MM.1S (cell line): ENCODE measurements around the gene MAST3.

Source experiments
- DNase-seq: peaks from one replicate; pipeline ENCODE4 v3.0.0-alpha.2; 2015
- H2AFZ ChIP-seq: fragments of 300-600 bp; sonication (generic); 2 replicates; pipeline ENCODE4 v1.6.0; 2016; ENCODE audit warnings: antibody characterized with exemption, low read length
- H3F3A ChIP-seq: fragments of 300-600 bp; sonication (generic); 2 replicates; pipeline ENCODE4 v1.6.1; 2016; ENCODE audit warnings: mild to moderate bottlenecking, antibody characterized with exemption, low read length, moderate library complexity, mixed read lengths; ENCODE audit not compliant: insufficient read depth
- H3K27ac ChIP-seq: fragments of 300-600 bp; sonication (generic); 2 replicates; pipeline ENCODE4 v1.5.1; 2016; ENCODE audit warnings: mild to moderate bottlenecking, low read length
- H3K27me3 ChIP-seq: fragments of 300-600 bp; sonication (generic); replicated peaks from 2 replicates; pipeline ENCODE4 v1.6.0; 2016; ENCODE audit warnings: low read length; ENCODE audit not compliant: insufficient read depth
- H3K36me3 ChIP-seq: fragments of 300-600 bp; sonication (generic); replicated peaks from 2 replicates; pipeline ENCODE4 v1.6.1; 2016; ENCODE audit warnings: mild to moderate bottlenecking, low read length, mixed read lengths; ENCODE audit not compliant: insufficient read depth
- H3K4me1 ChIP-seq: fragments of 300-600 bp; sonication (generic); 2 replicates; pipeline ENCODE4 v1.6.1; 2016; ENCODE audit warnings: low read length, mixed read lengths
- H3K4me2 ChIP-seq: fragments of 300-600 bp; sonication (generic); 2 replicates; pipeline ENCODE4 v1.6.0; 2016; ENCODE audit warnings: low read depth, low read length
- H3K4me3 ChIP-seq: fragments of 300-600 bp; sonication (generic); 2 replicates; pipeline ENCODE4 v1.5.1; 2016; ENCODE audit warnings: low read length, mixed read lengths
- H3K79me2 ChIP-seq: fragments of 300-600 bp; sonication (generic); 2 replicates; pipeline ENCODE4 v1.6.1; 2016; ENCODE audit warnings: mixed run types, low read length, mixed read lengths
- H3K9ac ChIP-seq: fragments of 300-600 bp; sonication (generic); 2 replicates; pipeline ENCODE4 v1.6.1; 2016; ENCODE audit warnings: low read length, mixed read lengths
- H3K9me2 ChIP-seq: fragments of 300-600 bp; sonication (generic); replicated peaks from 2 replicates; pipeline ENCODE4 v1.6.1; 2016; ENCODE audit warnings: mild to moderate bottlenecking, low read length, mixed read lengths; ENCODE audit not compliant: insufficient read depth
- H3K9me3 ChIP-seq: fragments of 300-600 bp; sonication (generic); replicated peaks from 2 replicates; pipeline ENCODE4 v1.6.1; 2016; ENCODE audit warnings: mild to moderate bottlenecking, low read length, mixed read lengths; ENCODE audit not compliant: insufficient read depth
- H4K20me1 ChIP-seq: fragments of 300-600 bp; sonication (generic); 2 replicates; pipeline ENCODE4 v1.6.1; 2016; ENCODE audit warnings: mild to moderate bottlenecking, low read length, moderate library complexity, mixed read lengths; ENCODE audit not compliant: insufficient read depth
- CTCF ChIP-seq: fragments of 300-600 bp; sonication (generic); IDR thresholded peaks from 2 replicates; pipeline ENCODE4 v1.5.1; 2016; ENCODE audit warnings: antibody characterized with exemption, low read length, mixed read lengths
- EZH2 ChIP-seq: fragments of 300-600 bp; sonication (generic); optimal IDR thresholded peaks from 2 replicates; pipeline ENCODE3; 2017; ENCODE audit warnings: low read depth, mild to moderate bottlenecking, antibody characterized with exemption, low read length, mixed read lengths
- EZH2phosphoT487 ChIP-seq: fragments of 300-600 bp; sonication (generic); IDR thresholded peaks from 2 replicates; pipeline ENCODE4 v1.6.1; 2018; ENCODE audit warnings: antibody characterized with exemption, low read length

The MAST3 gene

GRCh38 chr19:18093439-18094161 is 4.0 kb upstream of the MAST3 start:
- no peaks in the 10 kb centered on the region for H3K36me3 ChIP-seq
- H3K9me3 ChIP-seq: no peaks in the 10 kb centered on the region
- peaks cover 8% of the 10 kb centered on the region for H3K4me1 ChIP-seq
- no peak overlapping the region for H3K4me3 ChIP-seq
- H3K27me3 ChIP-seq: peaks cover 10% of the 10 kb centered on the region; the same call in 1 of the 2 replicates
- no peaks in the 10 kb centered on the region for H3K9me2 ChIP-seq
- no peak for TF ChIP-seq EZH2
- TF ChIP-seq EZH2phosphoT487: no peak
- no peak for TF ChIP-seq CTCF
- no peak overlapping the region for H3K4me2 ChIP-seq
- DNase-seq: no peak
- no peak overlapping the region for H3K27ac ChIP-seq
- no peaks in the 10 kb centered on the region for H3K79me2 ChIP-seq
- no peak overlapping the region for H2AFZ ChIP-seq
- no peaks in the 10 kb centered on the region for H4K20me1 ChIP-seq
- peaks cover 1% of the 10 kb centered on the region for H3F3A ChIP-seq
- no peak overlapping the region for H3K9ac ChIP-seq

- DNase-seq: no peak
- H3K9me2 ChIP-seq: no peaks in the 10 kb centered on the region
- peaks cover 5% of the 10 kb centered on the region for H3F3A ChIP-seq
- H3K9ac ChIP-seq: no peak overlapping the region
- H3K36me3 ChIP-seq: no peaks in the 10 kb centered on the region
- H3K4me2 ChIP-seq: no peak overlapping the region
- no peaks in the 10 kb centered on the region for H3K9me3 ChIP-seq
- H3K79me2 ChIP-seq: no peaks in the 10 kb centered on the region
- H2AFZ ChIP-seq: no peak overlapping the region
- H3K4me3 ChIP-seq: no peak overlapping the region
- peaks cover 13% of the 10 kb centered on the region for H3K4me1 ChIP-seq
- H3K27me3 ChIP-seq: peaks cover 20% of the 10 kb centered on the region
- H4K20me1 ChIP-seq: no peaks in the 10 kb centered on the region
- TF ChIP-seq CTCF (no peak), EZH2 (no peak), EZH2phosphoT487 (no peak)
- H3K27ac ChIP-seq: no peak overlapping the region
Measured at GRCh38 chr19:18096258-18096657, 1.3 kb upstream of the MAST3 start.

- Histone ChIP-seq H3K4me3 (peak overlapping the region; percentile 60), H3K36me3 (no peaks in the 10 kb centered on the region), H3K79me2 (no peaks in the 10 kb centered on the region), H3K9me3 (no peaks in the 10 kb centered on the region), H4K20me1 (no peaks in the 10 kb centered on the region), H3K27me3 (peaks cover 20% of the 10 kb centered on the region), H3K4me2 (peak overlapping the region; percentile 97), H3K27ac (no peak overlapping the region), H3K9me2 (no peaks in the 10 kb centered on the region), H2AFZ (peak overlapping the region; percentile 72), H3K9ac (peak overlapping the region; percentile 36; the same call in 1 of the 2 replicates), H3K4me1 (peaks cover 13% of the 10 kb centered on the region), H3F3A (peaks cover 5% of the 10 kb centered on the region)
- DNase-seq: no peak
- TF ChIP-seq EZH2phosphoT487 (no peak), EZH2 (peak; percentile 17)
Measured at GRCh38 chr19:18097993-18098890, 664 bp downstream of the MAST3 start.
